Astrocyte (in vitro differentiated cells and primary cell): ENCODE results near the gene MRPS18B.

ENCODE experiments used
- EZH2 ChIP-seq: IDR thresholded peaks from 2 replicates; pipeline ENCODE4 v1.6.1; 2012; ENCODE audit warnings: mild to moderate bottlenecking, low read length, inconsistent platforms; ENCODE audit not compliant: insufficient read depth
- TF ChIP-seq, protein P1 (sequence below): IDR thresholded peaks from 2 replicates; pipeline ENCODE4 v1.5.1; 2011; ENCODE audit warnings: low read depth, mild to moderate bottlenecking, inconsistent platforms, low read length, moderate library complexity; ENCODE audit not compliant: insufficient read depth

DNA sequence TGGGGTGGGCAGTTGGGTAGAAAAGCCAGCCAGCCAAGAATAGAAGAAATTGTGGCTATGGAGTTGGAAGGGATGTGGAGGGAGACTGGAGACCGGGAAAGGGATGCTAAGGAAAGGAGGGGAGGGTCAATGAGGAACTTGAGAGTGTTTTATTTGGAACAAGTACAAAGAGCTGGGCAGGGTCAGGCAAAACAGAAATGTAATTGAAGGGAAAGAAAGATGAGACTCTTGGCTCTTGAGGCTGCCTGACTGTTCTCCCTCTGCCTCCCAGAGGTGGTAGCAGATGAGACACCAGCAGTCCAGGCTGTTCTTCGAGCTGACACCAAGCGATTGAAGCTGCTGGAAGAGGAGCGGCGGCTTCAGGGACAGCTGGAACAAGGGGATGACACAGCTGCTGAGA lies 33.7 kb upstream of the MRPS18B start:
- TF ChIP-seq, protein P1, sequence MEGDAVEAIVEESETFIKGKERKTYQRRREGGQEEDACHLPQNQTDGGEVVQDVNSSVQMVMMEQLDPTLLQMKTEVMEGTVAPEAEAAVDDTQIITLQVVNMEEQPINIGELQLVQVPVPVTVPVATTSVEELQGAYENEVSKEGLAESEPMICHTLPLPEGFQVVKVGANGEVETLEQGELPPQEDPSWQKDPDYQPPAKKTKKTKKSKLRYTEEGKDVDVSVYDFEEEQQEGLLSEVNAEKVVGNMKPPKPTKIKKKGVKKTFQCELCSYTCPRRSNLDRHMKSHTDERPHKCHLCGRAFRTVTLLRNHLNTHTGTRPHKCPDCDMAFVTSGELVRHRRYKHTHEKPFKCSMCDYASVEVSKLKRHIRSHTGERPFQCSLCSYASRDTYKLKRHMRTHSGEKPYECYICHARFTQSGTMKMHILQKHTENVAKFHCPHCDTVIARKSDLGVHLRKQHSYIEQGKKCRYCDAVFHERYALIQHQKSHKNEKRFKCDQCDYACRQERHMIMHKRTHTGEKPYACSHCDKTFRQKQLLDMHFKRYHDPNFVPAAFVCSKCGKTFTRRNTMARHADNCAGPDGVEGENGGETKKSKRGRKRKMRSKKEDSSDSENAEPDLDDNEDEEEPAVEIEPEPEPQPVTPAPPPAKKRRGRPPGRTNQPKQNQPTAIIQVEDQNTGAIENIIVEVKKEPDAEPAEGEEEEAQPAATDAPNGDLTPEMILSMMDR: no peak
- no peak for TF ChIP-seq EZH2
